GM10248 (cell line): Measurements from ENCODE around the gene INSR.
"Not testable (repeated sequence)": the region's sequence is repeated elsewhere in the genome, so short reads cannot be mapped to it uniquely, and the experiment has no call there.

Experiments used
- CTCF ChIA-PET: fragments of 300-600 bp; sonication (Branson Sonifier 250); formaldehyde crosslinking; extraction: SDS; loops from one replicate; lab custom pipeline; 2021; ENCODE audit warnings: antibody characterized with exemption; lab: Yijun Ruan, JAX
- POLR2A ChIA-PET: fragments of 350-650 bp; sonication (Branson Sonifier 250); formaldehyde crosslinking; extraction: SDS; loops from one replicate; lab custom pipeline; 2020; ENCODE audit warnings: antibody characterized with exemption; lab: Yijun Ruan, JAX
- DNase-seq: peaks from one replicate; pipeline ENCODE4 v3.0.0; 2012; ENCODE audit errors: extremely low spot score
- CTCF ChIP-seq: IDR thresholded peaks from 2 replicates; pipeline ENCODE4 v1.5.1; 2012; ENCODE audit warnings: mild to moderate bottlenecking, low read depth; ENCODE audit errors: extremely low read depth, missing control alignments, control extremely low read depth

INSR gene

GRCh38 chr19:7318176-7318575 lies 24.0 kb upstream of the INSR start:
- no peak for DNase-seq
- ChIA-PET POLR2A (no interaction called here), CTCF (interaction anchor here (1.3 to 3.6 kb wide), 4 partner anchors 8 to 114 kb away, joined by 3 to 12 read pairs (median 4); no protein-coding TSS in a partner anchor)
- no peak for TF ChIP-seq CTCF

- TF ChIP-seq CTCF, result no peak
- ChIA-PET CTCF (interaction anchor here (1.3 to 2.7 kb wide), 2 partner anchors 13 to 29 kb away, joined by 3 to 10 read pairs; no protein-coding TSS in a partner anchor), POLR2A (no interaction called here)
- DNase-seq, result no peak
These were observed 18.6 kb upstream of the INSR start for GRCh38 chr19:7312816-7313215.

- CTCF ChIA-PET, result interaction anchor here (1.3 to 2.7 kb wide), 2 partner anchors 14 to 30 kb away, joined by 3 to 10 read pairs; no protein-coding TSS in a partner anchor
- TF ChIP-seq CTCF, result no peak
- no peak for DNase-seq
- POLR2A ChIA-PET, result no interaction called here
These were observed 17.7 kb upstream of the INSR start for GRCh38 chr19:7311911-7312310.

GRCh38 chr19:7308327-7308726 lies 14.1 kb upstream of the INSR start:
- CTCF ChIA-PET, result interaction anchor here (1.4 kb wide), 1 partner anchor 18 kb away, joined by 5 read pairs; no protein-coding TSS in a partner anchor
- DNase-seq, POLR2A ChIA-PET: not testable (repeated sequence)

GRCh38 chr19:7307590-7308218 lies 13.5 kb upstream of the INSR start:
- no peak for TF ChIP-seq CTCF
- ChIA-PET POLR2A (no interaction called here), CTCF (interaction anchor here (3.7 kb wide), 1 partner anchor 19 kb away, joined by 13 read pairs; no protein-coding TSS in a partner anchor)
- DNase-seq, result no peak

GRCh38 chr19:7304200-7304599 lies 10.0 kb upstream of the INSR start:
- no peak for TF ChIP-seq CTCF
- CTCF ChIA-PET, result interaction anchor here (3.7 kb wide), 1 partner anchor 22 kb away, joined by 13 read pairs; no protein-coding TSS in a partner anchor
- POLR2A ChIA-PET, result no interaction called here
- no peak for DNase-seq

- DNase-seq, result no peak
- TF ChIP-seq CTCF, result no peak
- POLR2A ChIA-PET, result no interaction called here
- CTCF ChIA-PET, result no interaction called here
These were observed 9.3 kb upstream of the INSR start for GRCh38 chr19:7303470-7303869.
